ENCODE measurements around the gene AMBRA1.
"Not testable (repeated sequence)": the region's sequence is repeated elsewhere in the genome, so short reads cannot be mapped to it uniquely, and the experiment has no call there.

The AMBRA1 gene

DNA sequence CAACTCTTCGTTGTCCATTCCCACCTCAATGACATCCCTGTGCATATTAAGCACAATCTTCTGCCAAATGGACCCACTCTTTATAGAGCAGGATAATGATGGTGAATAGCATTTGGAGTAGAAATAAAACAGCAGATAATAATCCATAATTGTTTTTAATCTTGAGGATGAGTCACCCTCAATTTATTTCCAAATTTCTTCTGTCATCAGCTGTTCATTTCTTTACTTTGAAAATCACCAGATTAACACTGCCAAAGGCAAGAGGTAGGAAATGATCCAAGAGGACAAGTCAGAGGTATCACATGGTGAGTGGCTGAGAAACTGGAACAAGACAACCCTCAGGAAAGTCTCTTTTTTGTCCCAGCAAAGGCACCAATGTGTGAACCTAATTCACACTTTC is 7.3 kb upstream of the AMBRA1 start:
- H3K36me3 ChIP-seq (ENCODE audit: insufficient read depth, low read length) = no peaks in the 10 kb centered on the region
- no peaks in the 10 kb centered on the region for H3K9me3 ChIP-seq (ENCODE audit: control insufficient read depth, insufficient read depth, low read length)
- H3K9ac ChIP-seq (ENCODE audit: low read depth, low read length) = no peak overlapping the region
- no peaks in the 10 kb centered on the region for H3K4me1 ChIP-seq (ENCODE audit: insufficient read depth, low read length)

DNA sequence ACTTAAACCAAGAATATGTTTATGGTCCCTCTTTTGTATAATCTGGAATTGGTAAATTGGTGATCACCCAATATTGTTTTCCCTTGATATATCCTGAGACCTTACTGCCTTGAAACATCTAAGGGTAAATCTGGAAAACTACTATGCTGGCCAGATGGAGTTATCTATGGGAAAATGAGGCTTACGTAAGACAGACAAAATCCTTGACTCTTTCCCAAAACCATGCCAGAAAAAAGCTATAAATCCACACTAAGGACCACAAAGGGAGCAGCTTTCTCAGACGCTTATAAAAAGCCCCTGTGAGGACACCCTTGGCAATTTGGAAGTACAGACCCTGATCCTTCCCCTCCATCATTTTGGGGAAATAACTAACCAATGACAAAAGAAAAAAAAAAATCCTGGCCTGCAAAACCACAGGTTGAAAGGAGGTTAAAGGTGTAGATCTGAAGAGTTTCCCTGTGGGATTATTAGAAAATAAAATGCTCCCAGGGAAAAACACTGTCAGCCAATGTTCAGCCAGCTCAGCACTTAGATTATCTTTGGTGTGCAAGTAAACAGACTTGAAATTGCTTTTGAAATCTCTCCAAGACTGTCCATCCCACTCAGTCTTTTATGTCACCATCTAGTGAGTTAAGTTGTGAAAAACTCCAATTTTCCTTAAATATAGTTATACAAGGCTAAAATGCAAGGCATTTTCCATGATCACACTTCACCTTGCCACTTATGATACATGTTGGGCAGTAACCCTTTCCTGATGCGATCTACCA is 6.6 kb upstream of the AMBRA1 start:
- Histone ChIP-seq H3K9ac (ENCODE audit: low read depth, low read length) (no peak overlapping the region), H3K4me1 (ENCODE audit: insufficient read depth, low read length) (no peaks in the 10 kb centered on the region), H3K36me3 (ENCODE audit: insufficient read depth, low read length) (no peaks in the 10 kb centered on the region), H3K9me3 (ENCODE audit: control insufficient read depth, insufficient read depth, low read length) (no peaks in the 10 kb centered on the region)

DNA sequence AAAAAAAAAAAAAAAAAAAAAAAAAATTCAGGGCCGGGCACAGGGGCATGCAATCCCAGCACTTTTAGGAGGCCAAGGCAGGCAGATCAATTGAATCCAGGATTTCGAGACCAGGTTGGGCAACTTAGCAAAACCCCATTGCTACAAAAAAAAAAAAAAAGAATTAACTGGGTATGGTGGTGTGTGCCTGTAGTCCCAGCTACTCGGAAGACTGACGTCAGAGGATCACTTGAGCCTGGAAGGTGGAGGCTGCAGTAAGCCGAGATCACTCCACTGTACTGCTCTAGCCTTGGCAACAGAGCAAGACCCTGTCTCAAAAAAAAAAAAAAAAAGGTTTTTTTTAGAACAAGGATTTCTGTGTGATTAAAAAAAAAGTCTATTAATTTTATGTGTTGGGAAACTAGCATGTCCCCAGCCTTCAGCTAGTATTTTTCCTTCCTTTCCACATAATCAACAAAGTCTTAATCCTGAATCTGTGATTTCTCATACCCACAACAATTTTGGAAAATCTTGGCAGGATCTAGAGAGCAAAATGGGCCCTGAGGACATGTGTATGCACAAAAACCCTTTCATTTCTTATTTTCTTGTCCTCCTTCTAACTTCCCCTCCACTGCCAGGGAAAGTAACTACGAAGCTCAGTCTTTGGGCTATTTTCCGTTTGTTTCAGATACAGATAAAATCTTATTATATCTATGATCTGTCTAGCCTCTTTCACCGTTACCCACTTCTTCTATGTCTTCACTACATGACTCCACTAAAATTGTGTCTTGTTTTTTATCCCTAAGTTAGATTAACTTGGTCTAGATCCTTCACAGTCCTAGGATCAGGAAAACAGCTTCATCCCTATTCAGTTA is 5.7 kb upstream of the AMBRA1 start:
- no peak overlapping the region for H3K9ac ChIP-seq (ENCODE audit: low read depth, low read length)
- H3K9me3 ChIP-seq (ENCODE audit: control insufficient read depth, insufficient read depth, low read length) = no peaks in the 10 kb centered on the region
- no peaks in the 10 kb centered on the region for H3K36me3 ChIP-seq (ENCODE audit: insufficient read depth, low read length)
- no peaks in the 10 kb centered on the region; the same call in 1 of the 2 replicates for H3K4me1 ChIP-seq (ENCODE audit: insufficient read depth, low read length)

DNA sequence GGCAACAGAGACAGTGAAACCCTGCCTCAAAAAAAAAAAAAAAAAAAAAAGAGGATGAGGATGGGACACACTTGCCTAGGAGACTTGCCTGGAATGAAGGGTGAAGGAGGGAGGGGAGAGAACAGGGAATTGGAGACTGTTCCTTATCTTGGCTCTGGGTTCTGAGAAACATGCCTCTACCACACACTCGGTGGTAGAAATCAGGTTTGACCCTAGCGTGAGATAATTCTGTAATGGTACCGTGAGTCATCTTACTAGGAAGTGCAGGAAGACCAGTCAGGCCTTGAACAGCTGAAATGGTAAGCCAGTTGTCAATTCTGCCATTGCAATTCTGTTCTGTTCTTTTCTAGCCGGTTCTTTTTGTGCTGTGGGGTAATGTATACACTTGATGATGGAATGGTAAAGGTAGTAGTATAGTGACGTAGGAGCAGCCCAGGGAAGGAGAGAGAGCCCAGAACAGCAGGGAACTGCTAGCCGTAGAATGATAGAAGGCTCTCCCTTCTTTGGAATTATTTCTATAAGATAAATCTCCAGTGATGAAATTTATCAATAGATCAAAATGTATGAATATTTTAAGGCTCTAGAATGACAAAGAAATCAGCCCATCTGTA is 3.9 kb upstream of the AMBRA1 start:
- H3K36me3 ChIP-seq (ENCODE audit: insufficient read depth, low read length) = no peaks in the 10 kb centered on the region
- no peaks in the 10 kb centered on the region; the same call in none of the 2 replicates for H3K4me1 ChIP-seq (ENCODE audit: insufficient read depth, low read length)
- H3K9ac ChIP-seq (ENCODE audit: low read depth, low read length) = no peak overlapping the region
- H3K9me3 ChIP-seq (ENCODE audit: control insufficient read depth, insufficient read depth, low read length) = no peaks in the 10 kb centered on the region

DNA sequence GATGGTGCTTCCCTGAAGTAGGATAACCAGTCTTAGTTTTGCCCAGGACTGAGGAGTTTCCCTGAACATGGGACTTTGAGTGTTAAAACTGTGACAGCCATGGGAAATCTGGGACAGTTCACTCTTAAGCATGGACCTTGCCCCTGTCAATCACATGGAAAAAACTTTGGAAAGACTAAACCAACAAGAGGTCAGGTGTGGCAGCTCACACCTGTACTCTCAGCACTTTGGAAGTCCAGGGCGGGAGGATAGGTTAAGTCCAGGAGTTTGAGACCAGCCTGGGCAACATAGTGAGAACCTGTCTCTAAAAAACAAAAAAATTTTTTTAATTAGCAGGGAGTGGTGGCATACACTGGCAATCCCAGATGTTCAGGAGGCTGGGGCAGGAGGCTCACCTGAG is 3.3 kb upstream of the AMBRA1 start:
- Histone ChIP-seq H3K4me1 (ENCODE audit: insufficient read depth, low read length) (no peaks in the 10 kb centered on the region; the same call in none of the 2 replicates), H3K36me3 (ENCODE audit: insufficient read depth, low read length) (no peaks in the 10 kb centered on the region), H3K9ac (ENCODE audit: low read depth, low read length) (no peak overlapping the region), H3K9me3 (ENCODE audit: control insufficient read depth, insufficient read depth, low read length) (no peaks in the 10 kb centered on the region)

DNA sequence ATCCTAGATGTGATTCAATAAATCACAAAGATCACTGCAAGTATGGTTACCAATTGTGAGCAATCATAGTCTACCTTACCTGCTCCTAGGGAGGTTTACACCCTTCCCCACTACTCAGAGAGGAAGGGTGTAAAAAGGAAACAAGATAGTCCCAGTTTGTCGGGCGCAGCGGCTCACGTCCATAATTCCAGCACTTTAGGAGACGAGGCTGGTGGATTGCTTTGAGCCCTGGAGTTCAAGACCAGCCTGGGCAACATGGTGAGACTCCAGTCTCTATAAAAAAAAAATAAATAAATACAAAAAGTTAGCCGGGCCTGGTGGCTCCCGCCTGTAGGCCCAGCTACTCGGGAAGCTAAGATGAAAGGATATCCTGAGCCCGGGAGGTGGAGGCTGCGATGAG is 962 bp upstream of the AMBRA1 start:
- H3K9me3 ChIP-seq (ENCODE audit: control insufficient read depth, insufficient read depth, low read length) = no peaks in the 10 kb centered on the region
- H3K36me3 ChIP-seq (ENCODE audit: insufficient read depth, low read length) = no peaks in the 10 kb centered on the region
- H3K4me1 ChIP-seq (ENCODE audit: insufficient read depth, low read length) = no peaks in the 10 kb centered on the region; the same call in none of the 2 replicates
- H3K9ac ChIP-seq (ENCODE audit: low read depth, low read length) = no peak overlapping the region; the same call in 1 of the 2 replicates

DNA sequence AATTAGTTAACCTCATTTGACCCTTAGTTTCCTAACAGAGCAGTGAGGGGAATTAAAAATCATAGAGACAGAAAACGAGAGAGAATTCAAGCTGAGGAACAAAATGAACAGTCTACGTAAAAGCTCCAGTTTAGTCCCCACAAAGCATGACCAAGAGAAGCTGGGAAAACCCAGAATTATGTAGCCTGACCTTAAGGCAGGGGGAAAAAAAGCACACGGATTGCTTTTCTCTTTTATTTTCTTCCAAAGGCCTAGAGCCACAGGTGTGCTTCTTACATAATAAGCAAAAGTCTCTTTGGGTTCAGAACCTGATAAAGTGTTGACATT is 514 bp upstream of the AMBRA1 start:
- no peaks in the 10 kb centered on the region; the same call in none of the 2 replicates for H3K4me1 ChIP-seq (ENCODE audit: insufficient read depth, low read length)
- no peaks in the 10 kb centered on the region for H3K9me3 ChIP-seq (ENCODE audit: control insufficient read depth, insufficient read depth, low read length)
- no peaks in the 10 kb centered on the region for H3K36me3 ChIP-seq (ENCODE audit: insufficient read depth, low read length)
- H3K9ac ChIP-seq (ENCODE audit: low read depth, low read length) = peak overlapping the region; percentile 89

DNA sequence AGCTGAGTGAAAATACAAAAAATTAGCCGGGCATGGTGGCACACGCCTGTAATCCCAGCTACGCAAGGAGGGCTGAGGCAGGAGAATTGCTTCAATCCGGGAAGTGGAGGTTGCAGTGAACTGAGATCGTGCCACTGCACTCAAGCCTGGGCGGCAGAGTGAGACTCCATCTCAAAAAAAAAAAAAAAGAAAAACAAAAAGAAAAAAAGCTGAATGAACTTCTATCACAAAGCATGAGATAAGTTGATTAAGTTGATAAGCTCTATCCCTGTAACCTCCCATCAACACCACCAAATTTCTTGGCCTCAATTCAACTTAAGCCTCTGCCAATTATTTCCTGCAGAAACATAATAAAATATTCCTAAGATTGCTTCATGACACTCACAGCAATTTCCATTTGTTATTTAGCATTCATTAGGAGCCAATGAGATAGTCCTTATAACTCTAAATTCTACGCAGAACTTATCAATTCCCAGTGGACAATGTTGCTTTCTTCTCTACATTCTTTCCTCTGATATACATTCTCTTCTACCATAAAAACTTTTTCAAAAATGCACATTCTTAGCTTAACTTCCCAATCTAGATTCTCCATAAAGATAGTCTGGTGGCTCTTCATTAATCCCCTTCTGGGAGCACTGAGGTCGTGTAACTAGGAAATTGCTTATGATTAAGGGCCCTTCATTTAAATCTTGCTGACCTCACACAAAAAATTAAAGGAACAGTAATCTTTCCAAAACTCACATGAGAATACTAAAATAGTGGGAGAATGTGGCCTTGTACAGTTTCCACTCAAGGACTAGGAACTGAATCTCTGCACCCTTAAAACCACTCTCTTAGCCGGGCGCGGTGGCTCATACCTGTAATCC is 2.9 kb downstream of the AMBRA1 start:
- no peaks in the 10 kb centered on the region; the same call in none of the 2 replicates for H3K4me1 ChIP-seq (ENCODE audit: insufficient read depth, low read length)
- no peak overlapping the region; the same call in 1 of the 2 replicates for H3K9ac ChIP-seq (ENCODE audit: low read depth, low read length)
- no peaks in the 10 kb centered on the region for H3K9me3 ChIP-seq (ENCODE audit: control insufficient read depth, insufficient read depth, low read length)
- no peaks in the 10 kb centered on the region for H3K36me3 ChIP-seq (ENCODE audit: insufficient read depth, low read length)

DNA sequence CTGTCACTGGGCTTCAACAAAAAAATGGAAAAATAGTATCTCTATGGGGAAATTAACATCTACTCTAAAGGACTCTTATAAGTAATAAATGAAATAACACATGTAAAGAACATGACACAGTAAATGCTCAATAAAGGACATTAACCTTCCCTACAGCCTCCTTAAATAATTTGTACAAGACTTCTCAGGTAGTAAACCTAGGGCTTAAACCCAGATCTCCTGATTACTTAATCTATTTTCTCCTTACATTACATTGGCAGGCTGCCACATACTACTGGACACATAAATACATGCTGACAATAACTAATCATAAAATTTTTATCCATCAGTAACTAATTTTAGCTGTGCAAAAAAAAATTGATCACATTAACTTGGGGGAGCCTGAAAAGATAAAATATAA is 4.9 kb downstream of the AMBRA1 start:
- Histone ChIP-seq H3K36me3 (ENCODE audit: insufficient read depth, low read length) (no peaks in the 10 kb centered on the region), H3K9ac (ENCODE audit: low read depth, low read length) (no peak overlapping the region), H3K9me3 (ENCODE audit: control insufficient read depth, insufficient read depth, low read length) (no peaks in the 10 kb centered on the region), H3K4me1 (ENCODE audit: insufficient read depth, low read length) (no peaks in the 10 kb centered on the region; the same call in 1 of the 2 replicates)

DNA sequence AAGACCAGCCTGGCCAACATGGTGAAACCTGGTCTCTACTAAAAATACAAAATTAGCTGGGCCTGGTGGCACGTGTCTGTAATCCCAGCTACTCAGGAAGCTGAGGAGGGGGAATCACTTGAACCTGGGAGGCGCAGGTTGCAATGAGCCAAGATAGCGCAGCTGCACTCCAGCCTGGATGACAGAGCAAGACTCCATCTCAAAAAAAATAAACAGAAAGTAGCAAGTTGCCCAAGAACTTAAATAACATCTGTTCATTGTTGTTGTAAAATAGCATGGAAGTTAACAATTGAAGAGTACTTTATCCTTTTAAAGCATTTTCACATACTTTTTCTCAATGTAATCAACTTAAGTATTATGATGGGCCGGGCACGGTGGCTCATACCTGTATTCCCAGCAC is 5.7 kb downstream of the AMBRA1 start:
- Histone ChIP-seq H3K9ac (ENCODE audit: low read depth, low read length) (no peak overlapping the region), H3K9me3 (ENCODE audit: control insufficient read depth, insufficient read depth, low read length) (no peaks in the 10 kb centered on the region), H3K36me3 (ENCODE audit: insufficient read depth, low read length) (no peaks in the 10 kb centered on the region), H3K4me1 (ENCODE audit: insufficient read depth, low read length) (no peaks in the 10 kb centered on the region; the same call in 1 of the 2 replicates)

DNA sequence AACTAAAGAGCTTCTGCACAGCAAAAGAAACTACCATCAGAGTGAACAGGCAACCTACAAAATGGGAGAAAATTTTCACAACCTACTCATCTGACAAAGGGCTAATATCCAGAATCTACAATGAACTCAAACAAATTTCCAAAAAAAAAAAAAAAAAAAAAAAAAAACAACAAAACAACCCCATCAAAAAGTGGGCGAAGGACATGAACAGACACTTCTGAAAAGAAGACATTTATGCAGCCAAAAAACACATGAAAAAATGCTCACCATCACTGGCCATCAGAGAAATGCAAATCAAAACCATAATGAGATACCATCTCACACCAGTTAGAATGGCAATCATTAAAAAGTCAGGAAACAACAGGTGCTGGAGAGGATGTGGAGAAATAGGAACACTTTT is 10.3 kb downstream of the AMBRA1 start:
- H3K9ac ChIP-seq (ENCODE audit: low read depth, low read length); H3K9me3 ChIP-seq (ENCODE audit: control insufficient read depth, insufficient read depth, low read length); H3K36me3 ChIP-seq (ENCODE audit: insufficient read depth, low read length); H3K4me1 ChIP-seq (ENCODE audit: insufficient read depth, low read length): not testable (repeated sequence)

DNA sequence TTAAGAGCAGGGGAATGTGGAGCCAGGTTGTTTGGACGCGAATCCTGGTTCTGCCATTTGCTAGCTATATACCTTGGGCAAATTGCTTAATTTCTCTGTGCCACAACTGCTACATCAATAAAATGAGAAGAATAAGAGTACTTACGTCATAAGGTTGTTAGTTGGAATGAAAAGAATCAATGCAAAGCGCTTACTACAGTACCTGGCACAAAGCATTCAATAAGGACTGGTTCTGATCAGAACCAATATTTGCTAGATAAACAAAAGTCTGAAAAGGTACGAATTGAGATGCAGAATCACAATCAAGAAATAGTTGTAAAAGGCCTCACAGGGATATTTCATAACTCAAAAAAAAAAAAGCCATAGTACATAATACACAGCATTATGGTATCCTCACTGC is 11.2 kb downstream of the AMBRA1 start:
- no peaks in the 10 kb centered on the region for H3K9me3 ChIP-seq (ENCODE audit: control insufficient read depth, insufficient read depth, low read length)
- no peak overlapping the region for H3K9ac ChIP-seq (ENCODE audit: low read depth, low read length)
- no peaks in the 10 kb centered on the region for H3K4me1 ChIP-seq (ENCODE audit: insufficient read depth, low read length)
- no peaks in the 10 kb centered on the region for H3K36me3 ChIP-seq (ENCODE audit: insufficient read depth, low read length)

DNA sequence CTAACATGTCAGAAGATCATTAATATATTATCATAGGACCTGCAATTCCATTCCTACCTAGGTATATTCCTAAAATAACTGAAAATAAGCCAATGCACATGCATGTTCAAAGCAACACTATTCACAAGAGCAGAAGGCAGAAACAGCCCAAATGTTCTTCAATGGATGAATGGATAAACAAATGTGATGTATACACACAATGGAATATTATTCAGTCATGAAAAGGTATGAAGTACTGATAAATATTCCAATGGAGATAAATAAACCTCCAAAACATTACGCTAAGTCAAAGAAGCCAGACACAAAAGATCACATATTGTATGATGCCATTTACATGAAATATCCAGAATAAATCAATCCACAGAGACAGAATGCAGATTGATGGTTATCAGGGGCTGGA is 16.8 kb downstream of the AMBRA1 start:
- no peak overlapping the region for H3K9ac ChIP-seq (ENCODE audit: low read depth, low read length)
- H3K9me3 ChIP-seq (ENCODE audit: control insufficient read depth, insufficient read depth, low read length) = no peaks in the 10 kb centered on the region
- no peaks in the 10 kb centered on the region for H3K4me1 ChIP-seq (ENCODE audit: insufficient read depth, low read length)
- no peaks in the 10 kb centered on the region; the same call in 1 of the 2 replicates for H3K36me3 ChIP-seq (ENCODE audit: insufficient read depth, low read length)

DNA sequence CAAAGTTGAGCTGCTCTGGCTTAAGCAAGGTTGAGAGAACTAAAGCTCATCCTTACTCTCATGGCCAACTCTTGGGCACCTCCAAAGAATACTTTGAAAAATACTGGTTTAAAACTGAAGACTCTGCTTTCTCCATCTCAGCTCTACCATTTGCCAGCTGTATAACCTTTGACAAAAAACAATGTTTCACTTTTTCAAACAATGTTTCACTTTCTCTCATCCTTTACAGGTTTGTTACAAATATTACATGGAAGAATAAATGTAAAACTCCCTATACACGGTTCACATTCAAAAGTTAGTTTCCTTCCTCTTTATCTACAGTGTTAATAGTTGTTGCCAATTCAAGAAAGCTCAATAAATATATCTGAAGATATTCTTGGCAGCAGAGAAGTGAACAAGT is 19.2 kb downstream of the AMBRA1 start:
- Histone ChIP-seq H3K9ac (ENCODE audit: low read depth, low read length) (no peak overlapping the region), H3K9me3 (ENCODE audit: control insufficient read depth, insufficient read depth, low read length) (no peaks in the 10 kb centered on the region), H3K36me3 (ENCODE audit: insufficient read depth, low read length) (no peaks in the 10 kb centered on the region; the same call in 1 of the 2 replicates), H3K4me1 (ENCODE audit: insufficient read depth, low read length) (no peaks in the 10 kb centered on the region)
